PC-9 (cell line): Measurements from ENCODE around the gene ULK1. TPM values are rescaled to one million over a fixed set of nuclear protein-coding genes. Genes with fewer than 3 reads are reported as not detected.
"Not testable (repeated sequence)": the region's sequence is repeated elsewhere in the genome, so short reads cannot be mapped to it uniquely, and the experiment has no call there.

Experiments used
- BruUV-seq: library from RNA; stranded (reverse); fragments of 400-500 nt; replicated peaks from 2 replicates; lab custom pipeline; 2021; lab: Mats Ljungman, UMichigan
- CTCF ChIA-PET: fragments of 300-600 bp; sonication (Branson Sonifier 250); formaldehyde crosslinking; loops from one replicate; lab custom pipeline; 2022; ENCODE audit warnings: antibody characterized with exemption; lab: Charles Lee
- POLR2A ChIA-PET: fragments of 300-600 bp; sonication (Branson Sonifier 250); formaldehyde crosslinking; loops from one replicate; lab custom pipeline; 2022; ENCODE audit warnings: antibody characterized with exemption; ENCODE audit not compliant: unreplicated experiment; lab: Charles Lee
- DNase-seq, 2 experiments: peaks; one replicate each; pipeline versions ENCODE4 v3.0.0 to v3.0.0-alpha.2; 2015 to 2022; ENCODE audit warnings: mixed read lengths in 1 of 2
- H2AFZ ChIP-seq: fragments of 200-600 bp; sonication (generic); 2 replicates; pipeline ENCODE4 v1.8.1; 2017; ENCODE audit warnings: antibody characterized with exemption
- H3F3A ChIP-seq: fragments of 200-600 bp; sonication (generic); 2 replicates; pipeline ENCODE4 v1.8.1; 2017; ENCODE audit warnings: antibody characterized with exemption, mild to moderate bottlenecking, low read depth; ENCODE audit not compliant: insufficient read depth
- H3K27ac ChIP-seq: fragments of 200-600 bp; sonication (generic); 2 replicates; pipeline ENCODE4 v1.6.1; 2016; ENCODE audit warnings: mixed run types
- H3K27me3 ChIP-seq: fragments of 200-600 bp; sonication (generic); 2 replicates; pipeline ENCODE4 v1.6.1; 2016; ENCODE audit warnings: low read depth, mixed run types; ENCODE audit not compliant: insufficient read depth
- H3K36me3 ChIP-seq: fragments of 200-600 bp; sonication (generic); 2 replicates; pipeline ENCODE4 v1.6.1; 2016; ENCODE audit warnings: low read depth, mixed run types
- H3K4me1 ChIP-seq: fragments of 200-600 bp; sonication (generic); replicated peaks from 2 replicates; pipeline ENCODE4 v1.6.1; 2016; ENCODE audit warnings: mixed run types; ENCODE audit not compliant: insufficient read depth
- H3K4me2 ChIP-seq: fragments of 200-600 bp; sonication (generic); 2 replicates; pipeline ENCODE4 v1.6.1; 2017; ENCODE audit warnings: mixed run types
- H3K4me3 ChIP-seq: fragments of 200-600 bp; sonication (generic); 2 replicates; pipeline ENCODE4 v1.6.1; 2016; ENCODE audit warnings: mixed run types
- H3K79me2 ChIP-seq: fragments of 200-600 bp; sonication (generic); 2 replicates; pipeline ENCODE4 v1.6.1; 2017; ENCODE audit warnings: low read depth, mixed run types
- H3K9me2 ChIP-seq: fragments of 200-600 bp; sonication (generic); 2 replicates; pipeline ENCODE4 v1.8.1; 2017; ENCODE audit warnings: mild to moderate bottlenecking; ENCODE audit not compliant: insufficient read depth
- H3K9me3 ChIP-seq: fragments of 200-600 bp; sonication (generic); 2 replicates; pipeline ENCODE4 v1.8.1; 2016; ENCODE audit warnings: low read depth; ENCODE audit not compliant: insufficient read depth
- H4K20me1 ChIP-seq: fragments of 200-600 bp; sonication (generic); 2 replicates; pipeline ENCODE4 v1.8.1; 2017; ENCODE audit not compliant: insufficient read depth
- CTCF ChIP-seq: fragments of 200-600 bp; sonication (generic); conservative IDR thresholded peaks from 2 replicates; pipeline ENCODE4 v1.6.1; 2017; ENCODE audit warnings: mixed run types, antibody characterized with exemption, mild to moderate bottlenecking, moderate library complexity
- EZH2 ChIP-seq: fragments of 200-600 bp; sonication (generic); IDR thresholded peaks from 2 replicates; pipeline ENCODE4 v1.8.0; 2017; ENCODE audit warnings: antibody characterized with exemption, low read depth
- intact Hi-C: fragments of 100-400 bp; cut with micrococcal nuclease; formaldehyde crosslinking; loops from one replicate; pipeline ENCODE4 v1.10.0; 2022; ENCODE audit not compliant: unreplicated experiment
- total RNA-seq: library from RNA; stranded (reverse); gene quantifications from 2 replicates; pipeline ENCODE4 v1.2.3, GENCODE V29; 2021

Gene ULK1
- total RNA-seq, 1 experiment from 2014 or later: 70.5 TPM

DNA sequence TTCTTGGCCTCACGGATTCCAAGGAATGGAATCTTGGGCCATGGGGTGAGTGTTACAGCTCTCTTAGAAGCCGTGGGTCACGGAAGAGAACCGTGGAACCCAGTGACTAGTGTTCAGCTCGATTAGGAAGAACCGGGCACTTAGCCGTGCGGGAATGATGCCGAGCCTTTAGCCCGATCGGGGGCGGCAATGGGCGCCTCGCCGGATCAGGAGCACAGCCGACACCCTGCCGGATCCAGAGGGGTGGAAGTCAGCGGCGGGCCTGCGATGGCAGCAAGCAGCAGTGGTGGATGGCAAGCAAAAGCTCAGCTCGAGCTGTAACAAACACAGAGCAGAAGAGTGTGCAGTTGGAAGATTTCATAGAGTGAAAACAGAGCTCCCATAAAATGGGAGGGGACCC lies 21.1 kb upstream of the ULK1 start:
- Histone ChIP-seq H3K4me2 (no peak overlapping the region), H2AFZ (no peak overlapping the region), H3K4me1 (peaks cover 76% of the 10 kb centered on the region), H3K36me3 (no peaks in the 10 kb centered on the region), H3F3A (peaks cover 49% of the 10 kb centered on the region), H3K79me2 (no peaks in the 10 kb centered on the region), H3K9me3 (no peaks in the 10 kb centered on the region), H3K9me2 (no peaks in the 10 kb centered on the region), H4K20me1 (no peaks in the 10 kb centered on the region), H3K27me3 (no peaks in the 10 kb centered on the region), H3K4me3 (no peak overlapping the region), H3K27ac (no peak overlapping the region)
- POLR2A ChIA-PET: interaction anchor here (0.7 kb wide), 1 partner anchor 57 kb away, joined by 3 read pairs; no protein-coding TSS in a partner anchor
- intact Hi-C loops: no loop called here
- CTCF ChIA-PET: no interaction called here
- BruUV-seq: no TSS peak
- DNase-seq: no peak
- TF ChIP-seq EZH2: no peak
- no peak for TF ChIP-seq CTCF

- H3K36me3 ChIP-seq, DNase-seq, H3K4me2 ChIP-seq, H3K9me3 ChIP-seq, BruUV-seq, CTCF ChIA-PET, intact Hi-C loops, H3K79me2 ChIP-seq, H3K27ac ChIP-seq, H3K27me3 ChIP-seq, H4K20me1 ChIP-seq, H2AFZ ChIP-seq, H3K9me2 ChIP-seq, H3K4me3 ChIP-seq, POLR2A ChIA-PET: not testable (repeated sequence)
- Histone ChIP-seq H3K4me1 (peaks cover 80% of the 10 kb centered on the region), H3F3A (peaks cover 41% of the 10 kb centered on the region)
Observed at GRCh38 chr12:131874972-131875371, 19.4 kb upstream of the ULK1 start.

DNA sequence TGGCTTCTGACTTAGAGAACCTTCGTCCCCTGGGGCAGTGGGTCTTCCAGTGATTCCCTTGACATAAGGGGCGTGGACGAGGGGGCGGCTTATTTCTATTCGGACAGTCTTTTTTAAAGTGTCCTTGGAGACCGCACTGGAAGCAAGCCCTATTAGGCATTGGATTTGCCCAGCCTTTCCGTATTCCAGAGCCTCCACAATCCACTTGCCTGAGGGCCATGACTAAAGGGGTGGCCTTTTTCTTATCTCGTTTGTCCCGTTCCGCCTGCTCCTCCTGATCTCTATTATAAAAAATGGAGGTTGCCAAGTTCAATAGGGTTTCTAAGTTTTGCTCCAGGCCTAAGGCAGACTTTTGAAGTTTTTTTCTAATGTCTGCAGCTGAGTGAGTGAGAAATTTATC lies 17.2 kb upstream of the ULK1 start:
- POLR2A ChIA-PET, H2AFZ ChIP-seq: not testable (repeated sequence)
- H3K4me2 ChIP-seq: peak overlapping the region; percentile 64

DNA sequence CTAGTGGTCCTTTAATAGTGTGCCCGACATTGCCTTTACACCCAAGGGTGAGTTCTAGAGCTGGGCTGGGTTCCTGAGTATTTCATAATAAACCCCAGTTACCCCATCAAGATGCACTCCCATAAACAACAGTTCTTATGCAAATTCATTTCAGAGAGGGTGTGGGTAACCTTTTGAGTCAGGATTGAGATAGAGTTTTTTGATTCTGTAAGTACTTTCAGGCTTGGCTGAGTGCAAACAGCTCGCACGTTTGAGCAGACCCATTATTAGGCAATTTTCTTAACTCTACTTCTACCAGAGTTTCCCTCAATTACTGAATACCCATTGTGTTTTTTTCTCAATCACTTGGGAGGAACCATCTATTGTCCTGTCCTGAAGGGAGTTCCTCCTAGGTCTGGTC lies 16.0 kb upstream of the ULK1 start:
- BruUV-seq, H3K36me3 ChIP-seq, H3K4me3 ChIP-seq, H3K27me3 ChIP-seq, H2AFZ ChIP-seq, H3K79me2 ChIP-seq, intact Hi-C loops, H3K9me2 ChIP-seq, H3K9me3 ChIP-seq, CTCF ChIA-PET, H4K20me1 ChIP-seq, POLR2A ChIA-PET: not testable (repeated sequence)
- Histone ChIP-seq H3F3A (peaks cover 28% of the 10 kb centered on the region), H3K27ac (peak overlapping the region; percentile 25; the same call in 1 of the 2 replicates), H3K4me1 (peaks cover 57% of the 10 kb centered on the region), H3K4me2 (peak overlapping the region; percentile 64)
- peak in 1 of 2 experiments; percentile 32 for DNase-seq

More for the DNA sequence above, 17.2 kb upstream of the ULK1 start:
- CTCF ChIA-PET, H3K79me2 ChIP-seq, H4K20me1 ChIP-seq, BruUV-seq, H3K9me3 ChIP-seq, H3K27me3 ChIP-seq, H3K36me3 ChIP-seq, H3K9me2 ChIP-seq, intact Hi-C loops: not testable (repeated sequence)
- Histone ChIP-seq H3K4me1 (peaks cover 63% of the 10 kb centered on the region), H3K4me3 (peak overlapping the region; percentile 21; the same call in 1 of the 2 replicates), H3F3A (peaks cover 25% of the 10 kb centered on the region), H3K27ac (peak overlapping the region; percentile 30)
- DNase-seq: peak; percentile 82 to 95
